Vagina (tissue), 2 donors: ENCODE results near the gene PAM16.

Experiments
- CTCF ChIP-seq, 3 experiments: fragments of 450-650 bp in 2 of 3; fragments of 200-600 bp in 1 of 3; sonication (generic) in 1 of 3; IDR thresholded peaks; one replicate each; pipeline ENCODE4 v1.5.1; 2017 to 2019; ENCODE audit warnings: antibody characterized with exemption in 3 of 3, mild to moderate bottlenecking in 2 of 3, moderate library complexity in 2 of 3
- POLR2A ChIP-seq, 2 donors: fragments of 450-650 bp; IDR thresholded peaks; one replicate each; pipeline ENCODE4 v1.6.1; 2017; ENCODE audit warnings: antibody characterized with exemption in 2 of 2, mild to moderate bottlenecking in 2 of 2, moderate library complexity in 2 of 2

- TF ChIP-seq CTCF (IDR thresholded peaks at IDR 0.05) (no peak), POLR2A (IDR thresholded peaks at IDR 0.05) (no peak)
Observed at GRCh38 chr16:4323845-4324488, 27.2 kb downstream of the PAM16 start.
